CD14-positive monocyte (primary cell): Measurements from ENCODE around the gene GPR27. TPM values are rescaled to one million over a fixed set of nuclear protein-coding genes. Genes with fewer than 3 reads are reported as not detected.
A peak's percentile ranks its signal among the peaks of the same experiment; 100 is the strongest.

ENCODE experiments used
- DNase-seq, 3 donors: peaks; one replicate each; pipeline ENCODE4 v3.0.0-alpha.2; 2011 to 2022
- H2AFZ ChIP-seq: 2 replicates; pipeline ENCODE4 v1.6.0; 2012; ENCODE audit warnings: mild to moderate bottlenecking, low read depth, low read length, inconsistent platforms; ENCODE audit not compliant: insufficient read depth, poor library complexity, severe bottlenecking
- H3K27ac ChIP-seq, 2 donors: 1 replicate in 1 of 2; 2 replicates in 1 of 2; pipeline ENCODE4 v1.5.1; 2012 to 2013; ENCODE audit warnings: low read length in 2 of 2, control low read depth in 1 of 2, inconsistent platforms in 1 of 2, low read depth in 1 of 2, mild to moderate bottlenecking in 1 of 2
- H3K27me3 ChIP-seq, 2 donors: one replicate each; pipeline versions ENCODE4 v1.6.0 to v1.6.1; 2011 to 2013; ENCODE audit warnings: low read length in 2 of 2; ENCODE audit not compliant: control insufficient read depth in 2 of 2, insufficient read depth in 2 of 2
- H3K36me3 ChIP-seq, 2 donors: replicated peaks in 1 of 2; 1 replicate in 1 of 2; 2 replicates in 1 of 2; pipeline versions ENCODE4 v1.5.1 to v1.6.1; 2012 to 2013; ENCODE audit warnings: low read length in 2 of 2, control low read depth in 1 of 2, inconsistent platforms in 1 of 2, mild to moderate bottlenecking in 1 of 2; ENCODE audit not compliant: insufficient read depth in 2 of 2, control insufficient read depth in 1 of 2
- H3K4me1 ChIP-seq, 2 donors: 1 replicate in 1 of 2; 2 replicates in 1 of 2; pipeline versions ENCODE4 v1.5.1 to v1.6.1; 2012 to 2013; ENCODE audit warnings: low read length in 2 of 2, control low read depth in 1 of 2, inconsistent platforms in 1 of 2, mild to moderate bottlenecking in 1 of 2, moderate library complexity in 1 of 2; ENCODE audit not compliant: insufficient read depth in 2 of 2, control insufficient read depth in 1 of 2
- H3K4me2 ChIP-seq: replicated peaks from 2 replicates; pipeline ENCODE3; 2012; ENCODE audit warnings: low read length, moderate library complexity, mild to moderate bottlenecking; ENCODE audit not compliant: poor library complexity, severe bottlenecking; ENCODE audit errors: extremely low read depth
- H3K4me3 ChIP-seq, 3 experiments: fragments of 200-600 bp in 1 of 3; sonication (generic) in 1 of 3; replicated peaks in 1 of 3; 1 replicate in 2 of 3; 2 replicates in 1 of 3; pipeline ENCODE4 v1.5.1; 2011 to 2013; ENCODE audit warnings: low read length in 3 of 3, mild to moderate bottlenecking in 3 of 3, control low read depth in 2 of 3, low read depth in 2 of 3, inconsistent platforms in 1 of 3, moderate library complexity in 1 of 3
- H3K79me2 ChIP-seq: 2 replicates; pipeline ENCODE4 v1.6.0; 2012; ENCODE audit warnings: mild to moderate bottlenecking, control low read depth, inconsistent platforms, low read length, moderate library complexity; ENCODE audit not compliant: insufficient read depth
- H3K9ac ChIP-seq: 2 replicates; pipeline ENCODE4 v1.6.0; 2017; ENCODE audit warnings: low read length, mild to moderate bottlenecking; ENCODE audit not compliant: insufficient read depth, poor library complexity, severe bottlenecking
- H3K9me3 ChIP-seq, 2 donors: replicated peaks in 1 of 2; 1 replicate in 1 of 2; 2 replicates in 1 of 2; pipeline versions ENCODE4 v1.5.1 to v1.6.1; 2012 to 2013; ENCODE audit warnings: low read length in 2 of 2, control low read depth in 1 of 2; ENCODE audit not compliant: control insufficient read depth in 1 of 2, insufficient read depth in 1 of 2
- H4K20me1 ChIP-seq: 2 replicates; pipeline ENCODE4 v1.6.0; 2012; ENCODE audit warnings: mild to moderate bottlenecking, low read length, control low read depth, moderate library complexity; ENCODE audit not compliant: insufficient read depth
- H3K27ac Mint-ChIP-seq, 7 donors: one replicate each; pipeline ENCODE4 v1.8.0; 2020; ENCODE audit warnings: mild to moderate bottlenecking in 7 of 7, mixed read lengths in 7 of 7, moderate library complexity in 6 of 7, inconsistent platforms in 2 of 7
- H3K27me3 Mint-ChIP-seq, 3 donors: one replicate each; pipeline ENCODE4 v1.8.0; 2021 to 2022; ENCODE audit warnings: low read depth in 3 of 3, mild to moderate bottlenecking in 3 of 3, mixed read lengths in 3 of 3, moderate library complexity in 3 of 3, inconsistent platforms in 1 of 3
- H3K36me3 Mint-ChIP-seq, 2 donors: one replicate each; pipeline ENCODE4 v1.8.0; 2020; ENCODE audit warnings: mixed read lengths in 2 of 2, inconsistent platforms in 1 of 2, mild to moderate bottlenecking in 1 of 2
- H3K4me1 Mint-ChIP-seq: one replicate; pipeline ENCODE4 v1.8.0; 2020; ENCODE audit warnings: mild to moderate bottlenecking, mixed read lengths
- H3K4me3 Mint-ChIP-seq, 2 donors: one replicate each; pipeline ENCODE4 v1.8.0; 2020; ENCODE audit warnings: mild to moderate bottlenecking in 2 of 2, mixed read lengths in 2 of 2, moderate library complexity in 1 of 2
- H3K9me3 Mint-ChIP-seq, 7 donors: one replicate each; pipeline ENCODE4 v1.8.0; 2020 to 2022; ENCODE audit warnings: mixed read lengths in 7 of 7, mild to moderate bottlenecking in 6 of 7, moderate library complexity in 6 of 7, inconsistent platforms in 2 of 7
- WGBS: methylation state at CpG from one replicate; pipeline ENCODE4 v1.1.5; 2013; ENCODE audit warnings: missing lambda C conversion rate; ENCODE audit not compliant: insufficient coverage; 5-methylcytosine and 5-hydroxymethylcytosine counted together
- intact Hi-C, 2 donors: fragments of 100-400 bp; cut with micrococcal nuclease; formaldehyde crosslinking; loops; one replicate each; pipeline versions ENCODE4 v1.15.0 to v1.15.1; 2023
- polyA plus RNA-seq, 3 donors: library from polyadenylated mRNA; depleted of rRNA in 1 of 3; unstranded in 2 of 3; stranded (reverse) in 1 of 3; fragments of 300-500 nt in 2 of 3; fragments of >200 nt in 1 of 3; fragmentation: Illumina TruSeq in 2 of 3; gene quantifications; 1 replicate in 2 of 3; 2 replicates in 1 of 3; pipeline ENCODE4 v1.2.3, GENCODE V29; 2012 to 2021
- TF ChIP-seq, protein P1 (sequence below): fragments of 200-600 bp; IDR thresholded peaks from one replicate; pipeline ENCODE4 v1.8.0; 2022; ENCODE audit warnings: antibody characterized with exemption, mild to moderate bottlenecking

GPR27 gene
- polyA plus RNA-seq, 3 donors: 5.7 to 19.6 (median 6.6) TPM

DNA sequence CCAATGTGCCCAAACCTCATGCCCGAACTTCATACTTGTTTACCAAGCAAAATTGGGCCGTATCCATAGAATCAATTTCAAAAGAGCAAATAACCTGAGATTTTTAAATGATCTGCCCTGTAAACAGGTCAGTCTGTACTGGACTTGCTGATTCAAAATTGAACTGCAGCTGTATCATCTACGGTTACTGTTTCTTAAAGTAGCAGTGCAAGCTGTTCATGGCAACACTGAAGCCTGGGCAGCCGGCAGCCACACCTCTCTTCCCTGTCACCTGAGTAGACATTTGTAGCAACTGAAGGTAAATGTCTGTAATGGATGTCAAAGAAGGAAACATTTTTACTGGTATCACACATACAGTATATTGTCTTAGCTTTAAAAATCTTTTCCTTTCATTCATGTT, 39.1 kb upstream of the GPR27 start:
- 93% methylated on average over 3 of the region's 4 CpGs for WGBS
- Mint-ChIP-seq H3K4me1 (peaks cover 80% of the 10 kb centered on the region), H3K27ac (peak overlapping the region in 3 of 7 donors; percentile 3 to 43 (median 32)), H3K36me3 (peaks cover 34 to 35% of the 10 kb centered on the region in 2 donors), H3K27me3 (peaks cover 0 to 2% (median 1%) of the 10 kb centered on the region in 3 donors), H3K9me3 (peaks cover 0 to 1% (median 0%) of the 10 kb centered on the region in 7 donors), H3K4me3 (no peak overlapping the region)
- intact Hi-C loops: loop anchor here in 1 of 2 donors (5.0 to 10.0 kb wide), 2 partner anchors 143 to 1110 kb away; no protein-coding TSS in a partner anchor
- Histone ChIP-seq H3K4me2 (no peak overlapping the region), H3K4me1 (peaks cover 0 to 43% of the 10 kb centered on the region in 2 donors), H3K79me2 (peaks cover 100% of the 10 kb centered on the region), H3K4me3 (no peak overlapping the region), H3K9me3 (no peaks in the 10 kb centered on the region), H3K27ac (peak overlapping the region in 1 of 2 donors; percentile 44), H3K27me3 (no peaks in the 10 kb centered on the region), H3K36me3 (peaks cover 8 to 19% of the 10 kb centered on the region in 2 donors), H4K20me1 (peaks cover 100% of the 10 kb centered on the region), H3K9ac (no peak overlapping the region), H2AFZ (no peak overlapping the region)
- TF ChIP-seq, protein P1, sequence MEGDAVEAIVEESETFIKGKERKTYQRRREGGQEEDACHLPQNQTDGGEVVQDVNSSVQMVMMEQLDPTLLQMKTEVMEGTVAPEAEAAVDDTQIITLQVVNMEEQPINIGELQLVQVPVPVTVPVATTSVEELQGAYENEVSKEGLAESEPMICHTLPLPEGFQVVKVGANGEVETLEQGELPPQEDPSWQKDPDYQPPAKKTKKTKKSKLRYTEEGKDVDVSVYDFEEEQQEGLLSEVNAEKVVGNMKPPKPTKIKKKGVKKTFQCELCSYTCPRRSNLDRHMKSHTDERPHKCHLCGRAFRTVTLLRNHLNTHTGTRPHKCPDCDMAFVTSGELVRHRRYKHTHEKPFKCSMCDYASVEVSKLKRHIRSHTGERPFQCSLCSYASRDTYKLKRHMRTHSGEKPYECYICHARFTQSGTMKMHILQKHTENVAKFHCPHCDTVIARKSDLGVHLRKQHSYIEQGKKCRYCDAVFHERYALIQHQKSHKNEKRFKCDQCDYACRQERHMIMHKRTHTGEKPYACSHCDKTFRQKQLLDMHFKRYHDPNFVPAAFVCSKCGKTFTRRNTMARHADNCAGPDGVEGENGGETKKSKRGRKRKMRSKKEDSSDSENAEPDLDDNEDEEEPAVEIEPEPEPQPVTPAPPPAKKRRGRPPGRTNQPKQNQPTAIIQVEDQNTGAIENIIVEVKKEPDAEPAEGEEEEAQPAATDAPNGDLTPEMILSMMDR: no peak
- no peak for DNase-seq

DNA sequence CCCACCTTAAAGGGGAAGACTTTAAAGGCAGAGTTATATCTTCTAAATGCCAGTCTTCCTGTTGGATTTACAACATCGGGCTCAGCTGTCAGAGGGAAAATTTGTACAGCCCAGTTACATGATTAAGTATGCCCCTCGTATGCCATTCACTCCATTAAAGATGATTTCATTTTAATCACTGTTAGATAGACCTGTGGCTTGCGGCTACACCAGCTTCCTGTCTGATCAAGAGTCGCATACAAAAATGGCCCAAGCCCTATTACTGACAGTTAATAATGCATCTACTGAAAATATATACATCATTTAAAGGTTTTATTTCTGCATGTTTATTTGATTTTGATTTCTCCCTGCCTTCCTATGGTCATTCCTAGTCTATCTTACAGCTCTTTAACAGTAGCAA, 35.6 kb upstream of the GPR27 start:
- no CpG with 5 or more reads among the region's 4 CpGs for WGBS
- no peak for DNase-seq

More for the DNA sequence above, 35.6 kb upstream of the GPR27 start:
- TF ChIP-seq, protein P1: no peak
- Histone ChIP-seq H3K9me3 (no peaks in the 10 kb centered on the region), H3K27ac (peak overlapping the region in 1 of 2 donors; percentile 44), H4K20me1 (peaks cover 85% of the 10 kb centered on the region), H3K9ac (no peak overlapping the region), H3K27me3 (no peaks in the 10 kb centered on the region), H3K4me2 (peak overlapping the region; percentile 1), H3K79me2 (peaks cover 96% of the 10 kb centered on the region), H3K36me3 (peaks cover 0 to 9% of the 10 kb centered on the region in 2 donors), H3K4me1 (peaks cover 29 to 62% of the 10 kb centered on the region in 2 donors), H2AFZ (no peak overlapping the region), H3K4me3 (no peak overlapping the region)
- H3K27ac Mint-ChIP-seq: peak overlapping the region in 2 of 7 donors; percentile 21 to 44
- peaks cover 1 to 4% (median 2%) of the 10 kb centered on the region in 3 donors for H3K27me3 Mint-ChIP-seq
- intact Hi-C loops: loop anchor here in 1 of 2 donors (10.0 kb wide), 1 partner anchor 1107 kb away; no protein-coding TSS in a partner anchor
- peaks cover 37 to 38% of the 10 kb centered on the region in 2 donors for H3K36me3 Mint-ChIP-seq
- no peak overlapping the region for H3K4me3 Mint-ChIP-seq
- peaks cover 0 to 4% (median 0%) of the 10 kb centered on the region in 7 donors for H3K9me3 Mint-ChIP-seq
- H3K4me1 Mint-ChIP-seq: peaks cover 88% of the 10 kb centered on the region
